ENCODE measurements around the gene BNC2. TPM values are rescaled to one million over a fixed set of nuclear protein-coding genes. Genes with fewer than 3 reads are reported as not detected.

The BNC2 gene
- total and polyA plus RNA-seq, 7 experiments from 2014 or later: 0.05 to 1.5 (median 0.59) TPM; not detected in 3

- intact Hi-C loops (cut with micrococcal nuclease): no loop called here
- ATAC-seq (no peak), DNase-seq (no peak)
- H3K27me3 ChIP-seq (ENCODE audit: control insufficient read depth in 2 of 2, insufficient read depth in 2 of 2, low read length in 2 of 2): no peaks in the 10 kb centered on the region
- no peak overlapping the region for H3K4me3 Mint-ChIP-seq
- no peak overlapping the region for H3K27ac Mint-ChIP-seq
- no peaks in the 10 kb centered on the region for H3K9me3 ChIP-seq (ENCODE audit: control insufficient read depth in 2 of 3, low read length in 3 of 3)
- peaks cover 0 to 20% (median 4%) of the 10 kb centered on the region in 11 donors for H3K9me3 Mint-ChIP-seq
- H3K4me1 ChIP-seq (ENCODE audit: control insufficient read depth in 2 of 2, insufficient read depth in 2 of 2, low read length in 2 of 2): no peaks in the 10 kb centered on the region
- H3K4me3 ChIP-seq (ENCODE audit: low read length): no peak overlapping the region
- ChIA-PET POLR2A (no interaction called here), CTCF (no interaction called here)
- no peak overlapping the region for H3K27ac ChIP-seq (ENCODE audit: low read depth, low read length)
- H3K27me3 Mint-ChIP-seq: peaks cover 6 to 23% (median 12%) of the 10 kb centered on the region in 5 donors
- H3K4me1 Mint-ChIP-seq: peaks cover 0 to 2% (median 0%) of the 10 kb centered on the region in 7 donors
- no peaks in the 10 kb centered on the region for H3K36me3 ChIP-seq (ENCODE audit: control insufficient read depth in 2 of 3, insufficient read depth in 3 of 3, low read length in 3 of 3)
- H3K36me3 Mint-ChIP-seq: no peaks in the 10 kb centered on the region
Measured at GRCh38 chr9:16828340-16829281, 41.9 kb downstream of the BNC2 start.

- DNase-seq (no peak), ATAC-seq (no peak)
- intact Hi-C loops (cut with micrococcal nuclease): no loop called here
- Mint-ChIP-seq H3K9me3 (peaks cover 0 to 17% (median 2%) of the 10 kb centered on the region in 11 donors), H3K27ac (no peak overlapping the region), H3K4me3 (no peak overlapping the region), H3K4me1 (peaks cover 0 to 2% (median 0%) of the 10 kb centered on the region in 7 donors), H3K27me3 (peaks cover 6 to 23% (median 12%) of the 10 kb centered on the region in 5 donors), H3K36me3 (no peaks in the 10 kb centered on the region)
- H3K4me1 ChIP-seq (ENCODE audit: control insufficient read depth in 2 of 2, insufficient read depth in 2 of 2, low read length in 2 of 2): no peaks in the 10 kb centered on the region
- POLR2A ChIA-PET: no interaction called here
- no peak overlapping the region for H3K27ac ChIP-seq (ENCODE audit: low read depth, low read length)
- no peaks in the 10 kb centered on the region for H3K27me3 ChIP-seq (ENCODE audit: control insufficient read depth in 2 of 2, insufficient read depth in 2 of 2, low read length in 2 of 2)
- H3K4me3 ChIP-seq (ENCODE audit: low read length): no peak overlapping the region
- CTCF ChIA-PET: no interaction called here
- H3K36me3 ChIP-seq (ENCODE audit: control insufficient read depth in 2 of 3, insufficient read depth in 3 of 3, low read length in 3 of 3): no peaks in the 10 kb centered on the region
- H3K9me3 ChIP-seq (ENCODE audit: control insufficient read depth in 2 of 3, low read length in 3 of 3): no peaks in the 10 kb centered on the region
Measured at GRCh38 chr9:16825971-16826625, 44.4 kb downstream of the BNC2 start.

- H3K4me1 ChIP-seq (ENCODE audit: control insufficient read depth in 2 of 2, insufficient read depth in 2 of 2, low read length in 2 of 2): no peaks in the 10 kb centered on the region
- intact Hi-C loops (cut with micrococcal nuclease): no loop called here
- POLR2A ChIA-PET: no interaction called here
- Mint-ChIP-seq H3K27me3 (peaks cover 6 to 23% (median 12%) of the 10 kb centered on the region in 5 donors), H3K4me1 (peaks cover 0 to 2% (median 0%) of the 10 kb centered on the region in 7 donors), H3K27ac (no peak overlapping the region), H3K36me3 (no peaks in the 10 kb centered on the region), H3K4me3 (no peak overlapping the region), H3K9me3 (peaks cover 0 to 17% (median 2%) of the 10 kb centered on the region in 11 donors)
- DNase-seq (no peak), ATAC-seq (no peak)
- no peaks in the 10 kb centered on the region for H3K9me3 ChIP-seq (ENCODE audit: control insufficient read depth in 2 of 3, low read length in 3 of 3)
- no peaks in the 10 kb centered on the region for H3K27me3 ChIP-seq (ENCODE audit: control insufficient read depth in 2 of 2, insufficient read depth in 2 of 2, low read length in 2 of 2)
- H3K27ac ChIP-seq (ENCODE audit: low read depth, low read length): no peak overlapping the region
- H3K4me3 ChIP-seq (ENCODE audit: low read length): no peak overlapping the region
- no peaks in the 10 kb centered on the region for H3K36me3 ChIP-seq (ENCODE audit: control insufficient read depth in 2 of 3, insufficient read depth in 3 of 3, low read length in 3 of 3)
- CTCF ChIA-PET: no interaction called here
Measured at GRCh38 chr9:16825331-16825725, 45.1 kb downstream of the BNC2 start.

DNA sequence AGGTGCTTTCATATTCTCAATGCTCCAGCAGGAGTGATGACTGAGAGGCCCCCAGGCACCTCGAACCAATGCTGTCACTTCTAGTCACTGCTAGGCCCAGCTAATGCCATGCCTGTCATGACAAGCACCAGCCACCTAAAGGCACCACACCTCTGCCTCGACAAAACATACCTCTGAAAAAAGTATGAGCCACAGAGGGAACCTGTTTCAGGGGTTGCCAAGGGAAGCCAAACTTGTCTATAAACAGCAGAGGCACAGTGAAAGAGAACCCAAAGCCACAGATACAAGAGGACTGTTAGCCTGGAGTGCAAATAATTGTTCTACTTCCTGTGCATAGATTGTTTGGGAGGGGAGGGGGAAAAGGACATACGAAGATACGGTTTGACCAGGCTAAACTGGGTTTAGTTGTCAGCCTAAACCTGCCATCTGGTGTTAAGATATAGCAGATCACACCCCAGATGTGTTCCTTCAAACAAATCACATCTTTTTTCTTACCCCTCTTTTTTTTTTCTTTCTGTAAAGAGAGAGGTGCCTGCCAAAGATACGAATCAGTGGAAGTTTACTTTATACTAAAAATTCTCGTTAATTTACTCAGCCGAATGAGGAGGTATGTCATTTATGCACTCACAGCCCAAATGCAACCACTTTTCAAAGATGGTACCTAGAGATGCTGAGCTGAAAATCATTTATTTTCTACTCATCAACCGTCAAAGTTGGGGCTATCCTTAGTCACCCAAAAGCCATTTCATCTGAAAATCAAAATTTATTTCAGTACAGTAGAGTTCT lies 45.7 kb downstream of the BNC2 start:
- no peaks in the 10 kb centered on the region for H3K4me1 ChIP-seq (ENCODE audit: control insufficient read depth in 2 of 2, insufficient read depth in 2 of 2, low read length in 2 of 2)
- H3K4me3 Mint-ChIP-seq: no peak overlapping the region
- H3K27ac ChIP-seq (ENCODE audit: low read depth, low read length): no peak overlapping the region
- intact Hi-C loops (cut with micrococcal nuclease): no loop called here
- H3K27me3 ChIP-seq (ENCODE audit: control insufficient read depth in 2 of 2, insufficient read depth in 2 of 2, low read length in 2 of 2): no peaks in the 10 kb centered on the region
- H3K27ac Mint-ChIP-seq: no peak overlapping the region
- H3K9me3 Mint-ChIP-seq: peaks cover 0 to 17% (median 2%) of the 10 kb centered on the region in 11 donors
- H3K4me3 ChIP-seq (ENCODE audit: low read length): no peak overlapping the region
- no peaks in the 10 kb centered on the region for H3K9me3 ChIP-seq (ENCODE audit: control insufficient read depth in 2 of 3, low read length in 3 of 3)
- CTCF ChIA-PET: no interaction called here
- peaks cover 6 to 23% (median 12%) of the 10 kb centered on the region in 5 donors for H3K27me3 Mint-ChIP-seq
- DNase-seq (no peak), ATAC-seq (no peak)
- peaks cover 0 to 2% (median 0%) of the 10 kb centered on the region in 7 donors for H3K4me1 Mint-ChIP-seq
- H3K36me3 ChIP-seq (ENCODE audit: control insufficient read depth in 2 of 3, insufficient read depth in 3 of 3, low read length in 3 of 3): no peaks in the 10 kb centered on the region
- no peaks in the 10 kb centered on the region for H3K36me3 Mint-ChIP-seq
- POLR2A ChIA-PET: no interaction called here

- no peaks in the 10 kb centered on the region for H3K4me1 ChIP-seq (ENCODE audit: control insufficient read depth in 2 of 2, insufficient read depth in 2 of 2, low read length in 2 of 2)
- ChIA-PET POLR2A (no interaction called here), CTCF (no interaction called here)
- no peaks in the 10 kb centered on the region for H3K36me3 Mint-ChIP-seq
- H3K4me1 Mint-ChIP-seq: peaks cover 0 to 2% (median 0%) of the 10 kb centered on the region in 7 donors
- ATAC-seq (no peak), DNase-seq (no peak)
- H3K27ac Mint-ChIP-seq: no peak overlapping the region
- no peaks in the 10 kb centered on the region for H3K9me3 ChIP-seq (ENCODE audit: control insufficient read depth in 2 of 3, low read length in 3 of 3)
- no peak overlapping the region for H3K4me3 ChIP-seq (ENCODE audit: low read length)
- no peaks in the 10 kb centered on the region for H3K27me3 ChIP-seq (ENCODE audit: control insufficient read depth in 2 of 2, insufficient read depth in 2 of 2, low read length in 2 of 2)
- H3K9me3 Mint-ChIP-seq: peaks cover 0 to 10% (median 2%) of the 10 kb centered on the region in 11 donors
- no peak overlapping the region for H3K4me3 Mint-ChIP-seq
- H3K36me3 ChIP-seq (ENCODE audit: control insufficient read depth in 2 of 3, insufficient read depth in 3 of 3, low read length in 3 of 3): no peaks in the 10 kb centered on the region
- no peak overlapping the region for H3K27ac ChIP-seq (ENCODE audit: low read depth, low read length)
- H3K27me3 Mint-ChIP-seq: peaks cover 4 to 16% (median 12%) of the 10 kb centered on the region in 5 donors
- intact Hi-C loops (cut with micrococcal nuclease): no loop called here
Measured at GRCh38 chr9:16823906-16824305, 46.6 kb downstream of the BNC2 start.

- intact Hi-C loops (cut with micrococcal nuclease): no loop called here
- no peaks in the 10 kb centered on the region for H3K36me3 Mint-ChIP-seq
- DNase-seq (no peak), ATAC-seq (no peak)
- H3K4me3 Mint-ChIP-seq: no peak overlapping the region
- ChIA-PET CTCF (no interaction called here), POLR2A (no interaction called here)
- no peaks in the 10 kb centered on the region for H3K4me1 Mint-ChIP-seq
- H3K4me1 ChIP-seq (ENCODE audit: control insufficient read depth in 2 of 2, insufficient read depth in 2 of 2, low read length in 2 of 2): no peaks in the 10 kb centered on the region
- H3K9me3 ChIP-seq (ENCODE audit: control insufficient read depth in 2 of 3, low read length in 3 of 3): no peaks in the 10 kb centered on the region
- no peak overlapping the region for H3K27ac Mint-ChIP-seq
- H3K36me3 ChIP-seq (ENCODE audit: control insufficient read depth in 2 of 3, insufficient read depth in 3 of 3, low read length in 3 of 3): no peaks in the 10 kb centered on the region
- H3K27me3 Mint-ChIP-seq: peaks cover 0 to 3% (median 0%) of the 10 kb centered on the region in 5 donors
- H3K27ac ChIP-seq (ENCODE audit: low read depth, low read length): no peak overlapping the region
- peaks cover 0 to 8% (median 2%) of the 10 kb centered on the region in 11 donors for H3K9me3 Mint-ChIP-seq
- no peak overlapping the region for H3K4me3 ChIP-seq (ENCODE audit: low read length)
- H3K27me3 ChIP-seq (ENCODE audit: control insufficient read depth in 2 of 2, insufficient read depth in 2 of 2, low read length in 2 of 2): no peaks in the 10 kb centered on the region
Measured at GRCh38 chr9:16821344-16821743, 49.1 kb downstream of the BNC2 start.

All from naive thymus-derived CD4-positive, alpha-beta T cell (primary cell).